GM19193 (cell line): ENCODE data around the gene OR9Q1.

Experiments
- POLR2A ChIP-seq: IDR thresholded peaks from 4 replicates; pipeline ENCODE4 v1.6.1; 2011; ENCODE audit not compliant: insufficient read depth, insufficient read length; ENCODE audit errors: extremely low read depth

OR9Q1 gene

DNA sequence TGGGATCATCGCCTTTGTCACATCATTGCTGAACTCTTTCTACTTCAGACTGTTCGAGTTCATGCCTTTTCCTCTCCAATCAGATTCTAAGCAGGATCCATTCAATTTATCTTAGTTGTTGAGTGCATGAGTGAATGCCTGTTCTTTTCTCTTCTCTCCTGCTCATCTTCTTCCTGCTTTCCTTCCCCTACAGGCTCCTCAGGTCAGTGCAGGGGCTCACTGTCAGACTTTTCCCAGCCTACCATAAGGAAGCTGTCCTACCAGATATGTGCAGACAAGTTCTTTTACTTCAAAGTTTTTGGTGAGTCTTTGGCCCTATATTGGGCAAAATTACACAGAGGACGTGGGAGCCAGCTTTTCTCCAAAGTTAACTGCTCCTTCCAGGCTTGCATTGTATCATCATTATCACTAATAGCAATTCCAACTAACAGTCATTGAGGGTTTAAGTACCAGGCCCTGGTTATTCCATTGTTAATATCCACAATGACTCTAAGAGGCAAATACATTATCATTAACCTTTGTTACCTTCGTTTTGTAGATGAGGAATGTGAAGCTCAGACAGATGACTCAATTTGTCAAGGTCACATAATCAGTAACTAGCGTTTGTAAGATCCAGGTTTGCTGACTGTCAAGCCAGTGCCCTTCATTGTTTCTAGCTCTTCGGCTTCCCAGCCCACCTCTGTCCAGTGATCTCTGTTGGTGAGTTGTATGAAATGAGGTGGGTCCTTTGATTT is 37.4 kb downstream of the OR9Q1 start:
- no peak for TF ChIP-seq POLR2A

DNA sequence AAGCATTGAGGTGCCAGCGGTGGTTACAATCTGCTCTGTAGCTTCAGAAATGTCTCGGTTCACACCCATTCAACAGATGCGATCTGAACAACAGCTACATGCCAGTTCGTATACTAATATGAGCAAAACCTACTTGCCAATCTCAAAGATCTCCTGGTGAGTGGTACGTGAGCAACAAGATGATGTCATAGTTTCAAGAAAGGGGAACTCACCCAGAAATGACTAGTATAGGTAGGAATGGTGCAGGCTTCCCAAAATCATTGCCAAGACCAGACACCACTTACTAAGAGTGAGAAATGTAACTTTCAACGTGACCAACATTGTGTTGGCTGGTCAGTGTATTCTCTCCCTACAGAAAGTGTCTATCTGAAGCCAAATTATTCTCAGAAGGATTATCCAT is 38.1 kb downstream of the OR9Q1 start:
- no peak for TF ChIP-seq POLR2A

DNA sequence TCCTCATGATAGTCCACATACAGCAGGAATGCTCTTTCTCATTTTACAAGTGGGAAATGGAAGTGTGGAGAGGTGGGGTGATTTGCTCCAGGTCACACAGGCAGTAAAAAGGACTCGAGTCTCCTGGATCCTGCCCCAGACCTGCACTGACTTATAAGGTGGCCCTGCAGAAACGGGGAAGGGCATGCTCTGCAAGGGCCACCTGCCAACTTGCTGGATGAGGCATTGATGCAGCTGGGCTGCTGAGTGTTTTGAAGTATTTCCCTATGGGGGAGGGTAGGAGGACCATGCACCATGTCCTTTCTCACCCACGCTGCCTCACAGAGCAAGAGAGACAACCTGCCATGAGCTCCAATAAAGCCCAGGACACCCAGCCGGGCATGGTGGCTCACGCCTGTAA is 44.0 kb downstream of the OR9Q1 start:
- TF ChIP-seq POLR2A = no peak

DNA sequence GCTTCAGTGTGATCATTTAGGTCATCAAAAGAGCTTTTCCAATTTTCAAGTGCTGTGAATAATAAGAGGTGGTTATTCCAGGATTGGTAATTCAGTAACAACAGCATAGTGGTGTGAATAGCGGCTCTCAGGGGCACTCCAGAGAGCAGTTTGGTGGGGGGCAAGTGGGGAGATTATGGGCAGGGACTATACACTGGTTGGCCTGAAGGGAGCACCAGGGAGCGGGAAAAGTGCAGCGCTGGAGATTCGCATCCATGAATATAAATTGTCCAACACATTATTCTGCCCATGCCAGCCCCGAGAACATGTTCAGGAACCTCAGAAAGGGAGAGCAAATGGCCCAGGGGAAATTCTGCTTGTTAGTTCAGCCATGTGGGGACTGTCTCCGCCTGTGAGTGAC is 45.0 kb downstream of the OR9Q1 start:
- TF ChIP-seq POLR2A = no peak

DNA sequence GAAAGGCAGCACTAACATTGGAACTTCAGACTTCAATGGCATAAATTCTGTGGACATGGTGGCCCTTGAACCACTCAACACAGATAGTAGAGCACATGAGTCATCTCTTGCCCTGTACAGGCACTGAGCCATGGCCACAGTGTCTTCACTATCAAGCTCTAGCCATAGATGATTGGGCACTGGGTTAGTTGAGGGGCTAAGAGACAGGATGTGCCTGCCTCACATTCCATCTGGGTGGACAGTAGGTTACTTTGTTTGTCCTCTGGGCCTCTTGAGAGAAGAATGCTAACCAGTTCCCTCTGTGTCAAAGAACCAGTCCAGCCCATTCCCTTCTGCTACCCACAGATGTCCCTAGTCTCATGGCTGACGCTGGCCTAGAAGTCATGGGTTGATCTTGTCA is 46.9 kb downstream of the OR9Q1 start:
- no peak for TF ChIP-seq POLR2A

DNA sequence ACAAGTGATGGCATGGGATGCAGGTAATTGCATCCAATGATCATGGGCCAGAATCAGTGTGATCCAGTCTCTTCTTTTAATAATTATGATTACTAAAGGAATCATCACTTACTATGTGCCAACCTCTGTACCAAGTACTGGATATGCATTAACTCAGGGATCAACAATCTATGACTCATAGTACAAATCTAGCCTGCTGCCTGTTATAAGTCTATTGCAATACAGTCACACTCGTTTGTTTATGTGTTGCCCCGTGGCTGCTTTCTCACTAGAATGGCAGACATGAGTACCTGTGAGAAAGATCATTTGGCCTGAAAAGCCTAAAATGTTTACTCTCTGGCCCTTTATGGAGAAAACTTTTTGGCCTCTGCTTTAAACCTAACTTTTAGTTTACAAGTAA is 52.1 kb downstream of the OR9Q1 start:
- TF ChIP-seq POLR2A = no peak

DNA sequence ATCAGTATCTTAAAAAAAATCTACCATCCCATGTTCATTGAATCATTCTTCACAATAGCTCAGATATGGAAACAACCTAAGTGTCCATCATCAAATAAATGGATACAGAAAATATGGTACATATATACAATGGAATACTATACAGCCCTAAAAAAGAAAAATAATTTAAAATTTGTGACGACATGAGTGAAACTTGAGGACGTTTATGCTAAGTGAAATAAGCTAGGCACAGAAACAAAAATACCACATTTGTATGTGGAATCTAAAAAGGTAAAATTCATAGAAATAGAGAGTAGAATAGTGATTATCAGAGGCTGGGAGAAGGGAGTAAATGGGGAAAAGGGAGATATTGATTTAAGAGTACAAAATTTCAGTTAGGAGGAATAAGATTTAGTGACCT is 62.8 kb downstream of the OR9Q1 start:
- TF ChIP-seq POLR2A = no peak

DNA sequence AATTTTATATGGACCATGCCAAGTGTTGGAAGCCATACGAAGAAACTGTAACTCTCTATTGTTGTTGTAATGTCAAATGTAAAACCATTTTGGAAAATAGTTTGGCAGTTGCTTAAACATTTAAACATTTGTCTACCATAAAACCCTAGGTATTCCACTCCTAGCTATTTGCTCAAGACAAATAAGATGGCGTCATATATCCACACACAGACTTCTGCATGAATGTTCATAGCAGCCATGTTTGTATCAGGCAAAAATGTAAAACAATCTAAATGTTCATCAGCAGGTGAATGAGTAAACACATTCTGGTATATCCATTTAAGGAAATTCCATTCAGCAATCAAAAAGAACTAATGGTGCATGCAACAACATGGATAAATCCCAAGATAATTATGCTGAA is 73.8 kb downstream of the OR9Q1 start:
- TF ChIP-seq POLR2A = no peak

DNA sequence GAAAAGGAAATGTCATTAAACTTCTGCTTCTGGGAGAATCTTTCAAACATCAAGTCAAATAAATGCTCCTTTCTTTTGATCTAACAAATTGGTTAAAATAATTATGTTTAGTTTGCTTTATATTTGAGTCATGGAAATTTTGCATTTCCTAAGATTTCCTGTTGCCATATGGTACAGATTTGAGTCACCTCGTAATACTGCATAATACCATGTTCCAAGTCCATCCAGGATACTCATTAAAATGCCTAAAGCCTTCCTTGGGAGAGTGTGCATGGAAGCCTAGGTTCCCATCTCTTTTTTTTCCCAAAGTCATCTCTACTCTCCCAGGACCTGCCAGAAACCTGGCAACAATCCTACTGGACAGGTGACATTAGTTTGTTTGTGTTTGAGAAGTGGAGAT is 97.4 kb downstream of the OR9Q1 start:
- TF ChIP-seq POLR2A = no peak

DNA sequence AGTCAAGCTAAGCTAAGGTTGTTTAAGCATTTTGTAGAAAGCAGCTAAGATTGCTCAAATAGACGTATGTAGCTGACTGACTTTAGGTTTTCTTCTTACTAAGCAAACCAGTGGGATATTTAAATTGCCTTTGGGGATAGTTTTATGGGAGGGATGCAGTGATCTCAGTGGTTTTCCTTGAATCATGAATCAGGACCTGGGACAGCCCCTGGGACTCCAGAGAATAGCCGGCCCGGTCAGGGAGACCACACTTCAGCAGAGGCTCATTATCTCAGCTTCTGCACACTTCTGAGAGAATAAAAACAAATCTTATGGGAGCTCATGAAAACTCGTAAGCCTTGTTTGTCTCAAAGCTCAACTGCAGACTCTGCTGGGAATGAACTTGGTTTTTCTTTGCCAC is 101.8 kb downstream of the OR9Q1 start, which contains the start of gene OR9I1:
Gene OR9I1 (minus strand): TSS at position 62 of the 400 bp plus-strand sequence. CDS start 6,086 bp downstream, outside the sequence.
- TF ChIP-seq POLR2A = no peak

DNA sequence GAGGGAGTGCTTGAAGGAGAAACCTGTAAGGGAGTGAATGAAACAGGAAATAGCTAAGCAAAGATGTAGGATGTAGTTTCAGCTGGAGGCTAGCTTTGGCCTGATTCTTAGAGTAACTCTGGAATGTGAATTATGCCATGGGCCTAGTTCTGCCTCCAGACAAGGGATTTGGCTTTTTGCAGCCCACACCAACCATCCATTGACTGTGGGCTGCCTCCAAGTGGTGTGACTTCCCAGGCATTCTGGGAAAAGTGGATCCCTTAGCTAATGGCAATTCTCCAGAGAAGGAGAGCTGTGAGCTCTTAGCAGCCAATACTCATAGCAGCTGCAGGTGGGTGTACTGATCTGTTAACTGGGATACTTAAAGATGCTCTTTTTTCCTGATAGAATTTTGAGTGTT is 103.7 kb downstream of the OR9Q1 start:
- TF ChIP-seq POLR2A = no peak

DNA sequence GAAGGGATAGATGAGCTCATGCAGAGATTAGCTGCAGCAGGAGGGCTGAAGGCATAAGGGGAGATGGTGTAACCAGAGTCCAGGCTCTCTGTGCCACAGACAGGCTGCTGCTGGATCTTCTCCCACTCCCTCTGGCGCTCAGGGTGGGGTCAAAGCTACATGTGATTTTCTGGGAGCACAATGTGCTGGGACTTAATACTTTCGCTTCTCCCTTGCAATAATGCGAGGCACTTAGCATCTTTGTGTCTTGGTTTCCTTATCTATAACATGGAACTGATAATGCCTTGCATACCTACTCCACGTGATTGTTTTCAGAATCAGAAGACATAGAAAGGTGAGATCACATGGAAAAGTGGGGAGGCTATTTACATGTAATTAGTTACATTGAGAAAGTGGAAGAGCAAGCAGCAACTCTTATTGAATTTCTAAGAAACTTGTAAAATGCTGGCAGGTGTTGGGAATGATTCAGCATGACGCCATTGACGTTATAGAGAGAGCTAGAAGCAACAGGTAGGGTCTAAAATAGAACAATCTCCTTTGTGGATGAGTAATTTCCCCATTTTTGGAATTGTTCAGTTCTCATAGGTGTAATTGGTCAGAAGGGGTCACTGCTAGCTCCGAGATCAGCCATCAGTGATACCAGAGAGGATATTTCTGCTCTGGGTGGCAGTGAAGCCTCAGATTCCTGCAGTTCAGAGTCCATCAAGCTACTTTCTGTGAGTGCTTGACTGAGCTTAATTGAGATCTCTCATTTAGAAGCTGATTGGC is 109.8 kb downstream of the OR9Q1 start:
- TF ChIP-seq POLR2A = no peak

DNA sequence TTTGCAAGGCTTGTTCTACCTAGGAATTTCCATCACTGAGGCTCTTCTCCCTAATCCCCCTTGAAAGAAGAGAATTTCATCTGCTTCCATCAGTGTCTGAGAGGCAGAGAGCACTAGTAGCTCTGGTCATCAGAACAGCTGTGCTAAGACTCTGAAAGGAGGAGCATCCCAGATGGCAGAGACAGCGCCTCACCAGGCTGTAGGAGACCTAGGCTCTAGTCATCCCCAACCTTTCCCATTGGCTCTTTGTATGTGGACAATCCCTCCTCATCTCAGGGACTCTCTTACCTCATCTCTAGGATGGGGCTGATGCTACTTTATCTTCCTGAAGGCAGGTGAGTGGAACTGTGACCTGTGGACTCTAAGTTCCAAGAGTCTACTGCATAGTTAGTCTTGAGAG is 110.5 kb downstream of the OR9Q1 start:
- no peak for TF ChIP-seq POLR2A

DNA sequence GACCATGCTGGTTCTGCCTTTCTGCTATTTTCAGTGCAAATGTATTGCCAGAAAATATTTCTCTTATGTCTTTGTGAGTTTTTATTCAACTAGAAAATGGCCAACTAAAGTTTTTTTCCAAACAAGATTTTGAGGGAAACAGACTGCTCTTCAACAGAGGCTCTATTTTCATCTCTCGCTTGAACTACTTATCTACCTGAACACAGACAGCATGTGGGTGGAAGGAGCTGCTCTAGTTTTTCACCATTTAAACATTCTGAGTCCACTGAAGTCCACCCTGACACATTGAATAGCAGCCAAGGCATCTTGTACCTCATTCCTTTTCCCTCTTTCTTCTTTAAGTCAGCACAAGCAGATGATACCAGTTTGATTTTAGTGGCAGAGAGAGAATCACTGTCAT is 111.5 kb downstream of the OR9Q1 start:
- no peak for TF ChIP-seq POLR2A

DNA sequence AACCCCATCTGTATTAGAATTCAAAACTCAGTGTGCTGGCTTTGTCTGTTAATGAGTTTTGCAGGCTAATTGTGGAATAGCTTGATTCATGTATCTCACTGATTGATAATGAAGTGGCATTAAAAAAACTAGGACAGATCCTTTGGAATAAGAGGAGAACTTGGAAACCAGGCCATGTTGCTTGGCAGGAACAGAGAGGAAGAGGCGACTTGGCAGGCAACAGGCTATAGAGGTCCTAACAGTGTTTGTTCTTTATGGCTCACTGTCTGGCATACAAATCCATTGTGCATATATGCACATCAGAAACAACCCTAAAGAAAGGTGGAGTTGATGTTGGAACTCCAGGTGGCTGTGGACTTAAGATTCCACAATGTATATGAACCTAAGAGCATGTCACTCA is 119.1 kb downstream of the OR9Q1 start:
- TF ChIP-seq POLR2A = no peak

DNA sequence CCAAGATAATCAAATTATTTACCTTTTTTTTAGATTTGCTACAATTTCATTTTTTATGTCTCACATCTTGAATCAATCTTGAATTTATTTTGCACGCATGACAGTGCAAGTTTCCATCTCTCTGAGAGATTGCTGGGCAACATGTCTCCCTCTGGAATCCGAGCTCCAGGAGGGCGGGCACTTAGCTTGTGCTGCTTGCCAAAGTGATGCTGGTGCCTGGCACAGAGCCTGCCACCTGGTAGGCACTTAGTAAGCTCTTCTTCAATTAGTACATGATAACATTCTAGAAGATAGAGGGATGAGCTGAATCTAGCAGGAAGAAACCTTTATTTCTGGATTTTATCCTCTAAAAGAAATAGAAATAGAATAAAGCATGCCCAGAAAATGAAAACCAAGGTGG is 129.1 kb downstream of the OR9Q1 start:
- TF ChIP-seq POLR2A = no peak
